ENCODE results near the gene SPC24. TPM values are rescaled to one million over a fixed set of nuclear protein-coding genes. Genes with fewer than 3 reads are reported as not detected.

Gene SPC24, protein sequence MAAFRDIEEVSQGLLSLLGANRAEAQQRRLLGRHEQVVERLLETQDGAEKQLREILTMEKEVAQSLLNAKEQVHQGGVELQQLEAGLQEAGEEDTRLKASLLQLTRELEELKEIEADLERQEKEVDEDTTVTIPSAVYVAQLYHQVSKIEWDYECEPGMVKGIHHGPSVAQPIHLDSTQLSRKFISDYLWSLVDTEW
- 61.3 and 70.3 TPM in 2 replicates for total RNA-seq (2014; rRNA removed; shearing (Covaris generic))

DNA sequence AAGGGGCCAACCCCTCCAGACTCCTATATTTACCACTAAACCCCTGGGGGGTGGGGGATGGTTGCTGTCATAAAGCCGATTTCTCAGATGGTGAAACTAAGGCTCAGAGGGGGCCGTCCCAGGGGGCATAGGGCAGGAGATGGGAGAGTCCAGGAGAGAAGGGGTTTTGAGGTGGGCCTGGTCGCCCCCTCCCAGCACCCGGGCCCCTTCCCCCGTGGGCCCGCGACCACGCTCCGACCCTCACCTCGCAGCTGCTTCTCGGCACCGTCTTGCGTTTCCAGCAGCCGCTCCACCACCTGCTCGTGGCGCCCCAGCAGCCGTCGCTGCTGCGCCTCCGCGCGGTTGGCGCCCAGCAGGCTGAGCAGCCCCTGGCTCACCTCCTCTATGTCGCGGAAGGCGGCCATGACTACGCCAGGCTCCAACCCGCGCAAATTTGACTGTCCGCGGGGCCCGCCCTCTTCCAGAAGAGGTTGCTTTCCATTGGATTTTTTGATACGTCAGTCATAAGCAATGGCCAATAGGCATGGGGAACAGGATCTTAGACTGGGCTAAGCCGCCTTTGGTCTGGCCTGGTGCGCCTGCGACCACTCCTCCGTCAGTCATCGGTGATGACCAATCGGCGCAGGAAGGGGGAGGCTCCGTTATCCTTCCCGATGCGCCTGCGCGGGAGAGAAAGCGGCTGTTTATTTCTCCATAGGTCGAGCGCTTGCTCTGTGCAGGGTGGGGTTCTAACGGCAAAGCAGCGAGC lies at the start of gene SPC24:
Gene SPC24, minus strand, starts transcription at position 410 of the 748 bp plus-strand sequence. Its CDS starts 6 bp downstream, at position 404.
- DNase-seq, result peak; percentile 98
- Histone ChIP-seq H3K9me3 (replicated peaks) (no peaks in the 10 kb centered on the region), H3K4me3 (peak within 1 kb of the TSS; percentile 90), H3K4me1 (no peaks in the 10 kb centered on the region), H3K36me3 (peaks cover 17% of the 10 kb centered on the region), H3K27ac (peak within 1 kb of the TSS; percentile 79), H3K27me3 (no peaks in the 10 kb centered on the region)

DNA sequence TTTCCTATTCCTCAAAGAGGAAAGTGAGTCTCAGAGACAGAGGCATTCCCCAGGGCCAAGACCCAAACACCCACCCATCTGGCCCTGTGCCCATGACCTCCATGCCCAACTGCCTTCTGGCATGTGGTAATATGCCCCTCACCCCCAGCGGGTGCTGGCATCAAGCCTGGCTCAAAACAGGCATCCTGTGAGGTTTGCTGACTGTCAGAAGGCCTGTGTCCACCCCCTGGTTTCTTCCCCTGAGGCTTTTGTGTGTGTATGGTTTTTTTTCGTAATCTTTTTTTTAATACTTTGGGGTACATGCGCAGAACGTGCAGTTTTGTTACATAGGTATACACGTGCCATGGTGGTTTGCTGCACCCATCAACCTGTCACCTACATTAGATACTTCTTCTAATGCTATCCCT lies 49.4 kb upstream of the SPC24 start:
- Histone ChIP-seq H3K27me3 (no peaks in the 10 kb centered on the region), H3K9me3 (replicated peaks) (no peaks in the 10 kb centered on the region), H3K36me3 (no peaks in the 10 kb centered on the region; the same call in 1 of the 2 replicates), H3K4me3 (no peak overlapping the region), H3K27ac (no peak overlapping the region), H3K4me1 (peaks cover 9% of the 10 kb centered on the region)
- DNase-seq, result no peak

DNA sequence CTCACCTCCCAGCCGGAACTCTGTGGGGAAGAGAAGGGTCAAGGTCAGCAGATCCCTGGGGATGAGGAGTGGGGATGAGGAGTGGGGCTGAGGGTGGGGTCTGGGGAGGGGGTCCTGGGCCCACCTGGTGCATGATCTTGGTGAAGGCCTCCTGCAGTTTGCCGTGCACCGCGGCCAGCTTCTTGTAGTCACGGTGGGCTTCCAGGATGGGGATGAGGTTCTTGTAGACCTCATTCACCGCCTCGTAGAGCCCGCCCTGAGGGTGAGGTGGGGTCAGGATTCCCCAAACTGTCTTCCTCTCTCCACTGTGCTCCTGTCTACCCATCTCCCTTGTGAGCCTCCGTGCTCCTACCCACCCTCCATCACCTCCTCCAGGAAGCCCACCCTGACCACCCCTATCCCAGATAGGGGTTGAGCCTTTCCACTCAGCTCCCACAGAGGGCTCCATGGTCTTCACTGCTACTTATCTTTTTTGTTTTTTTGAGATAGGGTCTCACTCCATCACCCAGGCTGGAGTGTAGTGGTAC lies 48.6 kb upstream of the SPC24 start:
- H3K4me3 ChIP-seq, result no peak overlapping the region
- no peaks in the 10 kb centered on the region for H3K27me3 ChIP-seq
- no peaks in the 10 kb centered on the region for H3K9me3 ChIP-seq (replicated peaks)
- no peak for DNase-seq
- no peak overlapping the region for H3K27ac ChIP-seq
- H3K4me1 ChIP-seq, result peaks cover 9% of the 10 kb centered on the region
- H3K36me3 ChIP-seq, result no peaks in the 10 kb centered on the region; the same call in 1 of the 2 replicates

DNA sequence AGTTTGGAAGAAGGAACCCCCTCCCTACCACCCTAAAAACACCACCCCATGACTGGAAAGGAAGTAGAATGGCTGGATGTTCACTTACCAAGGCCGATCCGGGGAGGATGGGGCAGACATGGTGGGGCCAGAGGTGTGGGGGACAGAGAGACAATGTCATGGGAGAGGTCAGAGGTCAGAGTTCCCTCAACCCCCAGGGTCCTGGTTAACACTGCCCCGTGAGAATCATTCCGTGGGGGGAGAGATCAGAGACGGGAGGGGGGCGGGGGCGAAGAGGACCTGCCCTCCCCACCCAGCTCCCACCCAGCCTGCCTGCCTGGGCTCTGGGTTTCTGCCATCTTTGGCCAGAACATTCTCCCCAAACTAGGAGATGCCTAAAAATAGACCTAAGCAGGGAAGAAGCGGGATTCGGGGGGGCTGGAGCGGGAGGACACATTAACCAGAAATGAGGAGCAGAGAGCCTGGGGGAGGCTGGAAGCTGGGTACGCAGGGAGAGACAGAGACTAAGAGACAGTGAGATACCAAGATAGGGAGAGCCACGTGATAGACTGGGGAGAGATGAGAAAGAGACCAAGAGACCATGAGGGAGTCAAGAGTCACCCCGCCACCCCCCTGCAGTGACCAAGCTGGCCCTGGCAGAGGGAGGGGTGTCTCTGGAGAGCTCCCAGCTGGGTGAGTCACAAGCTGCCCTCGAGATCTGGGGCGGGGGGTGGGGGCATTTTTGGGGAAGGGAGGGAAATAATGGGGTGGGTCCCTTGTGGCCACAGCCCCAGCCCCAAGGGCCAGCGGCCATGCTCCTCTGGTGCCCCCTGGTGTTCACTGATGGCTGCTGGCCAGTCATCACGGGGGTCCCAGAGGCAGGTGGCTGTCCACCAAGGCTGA lies 47.9 kb upstream of the SPC24 start:
- Histone ChIP-seq H3K27me3 (no peaks in the 10 kb centered on the region), H3K4me1 (peaks cover 9% of the 10 kb centered on the region), H3K9me3 (replicated peaks) (no peaks in the 10 kb centered on the region), H3K36me3 (no peaks in the 10 kb centered on the region; the same call in 1 of the 2 replicates), H3K27ac (peak overlapping the region; percentile 74), H3K4me3 (no peak overlapping the region)
- peak; percentile 79 to 85 for DNase-seq

DNA sequence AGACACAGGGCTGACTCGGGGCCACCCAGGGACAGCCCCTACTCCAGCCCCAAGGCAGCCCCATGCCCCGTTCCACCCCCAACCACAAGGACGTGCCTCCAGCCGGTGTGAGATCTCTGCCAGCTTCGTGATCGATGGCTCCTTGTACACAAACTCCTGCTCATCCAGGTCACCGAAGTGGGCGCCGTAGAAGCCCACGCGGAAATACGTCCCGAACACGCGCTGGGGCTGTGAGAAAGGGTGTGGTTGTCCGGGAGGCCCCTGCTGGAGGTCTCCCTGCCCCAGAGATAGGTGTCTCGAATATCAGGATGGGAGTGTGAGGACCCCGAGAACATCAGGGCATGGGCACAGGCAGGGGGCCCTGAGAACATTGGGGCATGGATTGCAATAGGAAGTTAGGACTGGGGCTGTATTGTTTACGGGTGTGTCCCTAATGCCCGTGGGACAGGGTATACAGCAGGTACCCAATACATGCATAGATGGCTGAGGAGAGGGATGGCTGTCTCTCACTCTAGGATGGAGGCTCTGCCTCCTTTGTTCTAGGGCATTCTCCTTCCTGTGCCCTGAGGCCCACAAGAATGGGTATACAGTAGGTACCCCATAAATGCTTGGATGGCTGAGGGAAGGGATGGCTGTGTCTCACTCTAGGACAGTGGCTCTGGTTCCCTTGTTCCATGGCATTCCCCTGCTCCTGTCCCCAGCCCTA lies 47.1 kb upstream of the SPC24 start:
- Histone ChIP-seq H3K27ac (no peak overlapping the region), H3K4me3 (no peak overlapping the region), H3K27me3 (no peaks in the 10 kb centered on the region), H3K4me1 (peaks cover 9% of the 10 kb centered on the region), H3K9me3 (replicated peaks) (no peaks in the 10 kb centered on the region), H3K36me3 (no peaks in the 10 kb centered on the region; the same call in 1 of the 2 replicates)
- DNase-seq, result no peak

DNA sequence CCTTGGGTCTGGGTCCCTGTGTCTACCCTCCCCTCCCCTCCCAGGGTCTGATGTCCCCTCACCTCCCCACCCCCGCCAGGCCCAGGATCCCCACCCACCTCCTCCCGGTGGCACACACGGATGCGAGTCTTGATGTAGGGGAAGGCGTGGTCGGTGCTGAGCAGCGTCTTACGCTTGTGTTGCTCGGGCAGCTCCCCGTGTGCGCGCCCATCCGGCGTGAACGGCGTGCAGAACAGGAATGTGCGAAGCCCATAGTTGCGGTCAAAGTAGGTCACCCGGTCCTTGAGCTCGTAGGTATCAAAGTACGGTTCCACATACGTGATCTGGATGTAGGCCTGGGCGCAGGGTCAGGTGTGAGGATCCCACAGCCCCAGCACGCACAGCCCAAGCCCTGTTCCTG lies 46.2 kb upstream of the SPC24 start:
- H3K4me3 ChIP-seq, result no peak overlapping the region
- no peak for DNase-seq
- peaks cover 9% of the 10 kb centered on the region for H3K4me1 ChIP-seq
- no peaks in the 10 kb centered on the region for H3K27me3 ChIP-seq
- no peaks in the 10 kb centered on the region for H3K9me3 ChIP-seq (replicated peaks)
- no peak overlapping the region for H3K27ac ChIP-seq
- H3K36me3 ChIP-seq, result no peaks in the 10 kb centered on the region; the same call in 1 of the 2 replicates

DNA sequence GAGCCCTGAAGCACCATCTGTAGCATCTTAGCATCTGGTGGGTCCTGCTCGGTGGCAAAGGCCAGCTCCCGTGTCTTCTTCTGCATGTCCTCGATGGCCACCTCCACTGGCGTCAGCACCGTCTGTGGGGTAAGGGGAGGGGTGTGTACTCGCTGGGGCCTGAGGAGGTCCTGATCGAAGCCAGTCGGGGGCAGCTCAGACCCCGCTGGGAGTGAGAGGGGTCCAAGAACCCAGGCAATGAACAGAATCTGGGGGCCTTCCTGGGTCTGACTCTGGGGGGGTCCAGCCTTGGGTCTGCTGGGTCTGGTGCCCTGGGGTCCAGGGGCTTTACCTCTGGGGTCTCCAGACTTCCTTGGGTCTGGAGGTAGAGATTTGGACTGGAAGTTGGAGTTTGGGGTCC lies 45.3 kb upstream of the SPC24 start:
- Histone ChIP-seq H3K4me1 (peaks cover 9% of the 10 kb centered on the region), H3K36me3 (no peaks in the 10 kb centered on the region; the same call in 1 of the 2 replicates), H3K27me3 (no peaks in the 10 kb centered on the region), H3K4me3 (no peak overlapping the region), H3K9me3 (replicated peaks) (no peaks in the 10 kb centered on the region), H3K27ac (no peak overlapping the region)
- DNase-seq, result no peak

DNA sequence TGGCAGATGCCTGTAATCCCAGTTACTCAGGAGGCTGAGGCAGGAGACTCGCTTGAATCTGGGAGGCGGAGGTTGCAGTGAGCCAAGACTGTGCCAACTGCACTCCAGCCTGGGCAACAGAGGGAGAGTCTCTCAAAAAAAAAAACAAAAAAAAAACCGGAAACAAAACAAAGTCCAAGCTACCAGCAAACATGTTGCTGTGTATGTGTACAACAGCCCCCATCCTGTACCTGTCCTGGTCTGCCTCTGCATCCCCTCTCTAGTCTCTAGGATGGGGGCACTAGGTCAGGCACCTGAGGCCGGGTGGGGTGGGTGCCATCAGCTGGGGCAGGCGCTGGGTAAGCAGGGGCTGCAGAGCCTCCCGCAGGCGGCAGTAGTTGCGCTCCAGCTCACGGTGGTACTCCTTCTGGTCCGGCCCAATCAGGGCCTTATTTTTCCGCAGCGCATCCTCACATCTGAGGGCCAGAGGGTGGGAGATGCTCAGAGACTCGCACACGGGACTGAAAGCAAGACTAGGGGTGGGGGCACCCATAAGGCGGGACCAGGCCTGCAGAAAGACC lies 44.5 kb upstream of the SPC24 start:
- Histone ChIP-seq H3K9me3 (replicated peaks) (no peaks in the 10 kb centered on the region), H3K27ac (no peak overlapping the region), H3K4me3 (no peak overlapping the region), H3K27me3 (no peaks in the 10 kb centered on the region), H3K4me1 (peaks cover 15% of the 10 kb centered on the region), H3K36me3 (no peaks in the 10 kb centered on the region; the same call in 1 of the 2 replicates)
- DNase-seq, result no peak

DNA sequence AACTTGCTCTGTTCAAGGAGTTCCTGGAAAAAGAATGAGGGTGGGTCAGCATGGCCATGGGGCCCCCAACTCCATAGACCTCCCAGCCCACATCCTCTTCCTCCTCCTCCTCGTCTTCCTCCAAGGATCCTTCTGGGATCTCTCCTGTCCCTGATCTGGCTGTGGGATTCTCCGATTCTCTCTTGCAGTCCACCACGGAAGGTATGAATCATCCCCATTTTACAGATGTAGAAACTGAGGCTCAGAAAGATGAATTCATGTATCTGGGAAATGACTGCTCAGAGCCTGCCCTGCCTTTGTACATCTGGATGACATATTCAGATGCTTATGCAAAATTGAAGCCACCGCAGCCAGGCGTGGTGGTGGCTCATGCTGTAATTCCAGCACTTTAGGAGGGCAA lies 43.9 kb upstream of the SPC24 start:
- H3K9me3 ChIP-seq (replicated peaks), result no peaks in the 10 kb centered on the region
- H3K27ac ChIP-seq, result no peak overlapping the region
- no peak overlapping the region for H3K4me3 ChIP-seq
- H3K27me3 ChIP-seq, result no peaks in the 10 kb centered on the region
- no peak for DNase-seq
- peaks cover 19% of the 10 kb centered on the region for H3K4me1 ChIP-seq
- no peaks in the 10 kb centered on the region; the same call in 1 of the 2 replicates for H3K36me3 ChIP-seq

DNA sequence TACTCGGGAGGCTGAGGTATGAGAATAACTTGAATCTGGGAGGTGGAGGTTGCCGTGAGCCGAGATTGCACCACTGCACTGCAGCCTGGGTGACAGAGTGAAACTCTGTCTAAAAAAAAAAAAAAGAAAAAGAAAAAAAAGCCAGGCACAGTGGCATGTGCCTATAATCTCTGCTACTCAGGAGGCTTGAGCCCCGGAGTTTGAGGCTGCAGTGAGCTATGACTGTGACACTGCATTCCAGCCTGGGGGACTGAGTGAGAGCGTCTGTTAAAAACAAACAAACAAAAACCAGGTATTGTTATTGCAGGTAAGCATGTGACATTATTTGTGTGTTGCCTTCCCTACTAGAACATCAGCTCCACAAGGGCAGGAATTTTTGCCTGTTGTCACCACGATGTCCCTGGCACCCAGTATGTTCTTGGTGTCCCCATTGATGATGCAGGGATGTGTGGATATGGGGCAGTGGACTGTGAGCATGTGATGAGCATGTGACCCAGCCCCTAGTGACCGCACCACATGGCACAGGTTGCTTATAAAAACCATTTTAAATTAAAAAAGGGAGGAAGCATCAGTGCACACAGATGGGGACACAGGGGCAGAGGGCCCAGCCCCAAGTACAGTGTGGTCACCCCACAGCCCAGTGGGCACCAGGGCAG lies 43.3 kb upstream of the SPC24 start:
- H3K4me1 ChIP-seq, result peaks cover 19% of the 10 kb centered on the region
- H3K27me3 ChIP-seq, result no peaks in the 10 kb centered on the region
- peaks cover 5% of the 10 kb centered on the region for H3K36me3 ChIP-seq
- H3K27ac ChIP-seq, result no peak overlapping the region
- no peak overlapping the region for H3K4me3 ChIP-seq
- no peaks in the 10 kb centered on the region for H3K9me3 ChIP-seq (replicated peaks)
- no peak for DNase-seq

DNA sequence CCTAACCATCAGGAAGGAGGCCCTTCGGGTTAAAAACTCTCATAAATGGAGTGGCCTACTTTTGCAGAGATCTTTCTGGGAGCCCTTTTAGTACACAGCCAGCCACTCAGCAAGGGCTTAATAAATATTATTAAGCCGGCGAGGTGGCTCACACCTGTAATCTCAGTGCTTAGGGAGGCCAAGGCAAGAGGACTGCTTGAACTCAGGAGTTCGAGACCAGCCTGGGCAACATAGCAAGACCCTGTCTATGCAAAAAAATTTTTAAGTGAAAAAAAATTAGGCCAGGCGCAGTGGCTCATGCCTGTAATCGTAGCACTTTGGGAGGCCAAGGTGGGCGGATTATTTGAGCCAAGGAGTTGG lies 42.6 kb upstream of the SPC24 start:
- Histone ChIP-seq H3K4me3 (peak overlapping the region; percentile 90), H3K9me3 (replicated peaks) (no peaks in the 10 kb centered on the region), H3K36me3 (peaks cover 12% of the 10 kb centered on the region), H3K27ac (peak overlapping the region; percentile 90; the same call in 1 of the 2 replicates), H3K27me3 (no peaks in the 10 kb centered on the region), H3K4me1 (peaks cover 14% of the 10 kb centered on the region)
- DNase-seq, result no peak

DNA sequence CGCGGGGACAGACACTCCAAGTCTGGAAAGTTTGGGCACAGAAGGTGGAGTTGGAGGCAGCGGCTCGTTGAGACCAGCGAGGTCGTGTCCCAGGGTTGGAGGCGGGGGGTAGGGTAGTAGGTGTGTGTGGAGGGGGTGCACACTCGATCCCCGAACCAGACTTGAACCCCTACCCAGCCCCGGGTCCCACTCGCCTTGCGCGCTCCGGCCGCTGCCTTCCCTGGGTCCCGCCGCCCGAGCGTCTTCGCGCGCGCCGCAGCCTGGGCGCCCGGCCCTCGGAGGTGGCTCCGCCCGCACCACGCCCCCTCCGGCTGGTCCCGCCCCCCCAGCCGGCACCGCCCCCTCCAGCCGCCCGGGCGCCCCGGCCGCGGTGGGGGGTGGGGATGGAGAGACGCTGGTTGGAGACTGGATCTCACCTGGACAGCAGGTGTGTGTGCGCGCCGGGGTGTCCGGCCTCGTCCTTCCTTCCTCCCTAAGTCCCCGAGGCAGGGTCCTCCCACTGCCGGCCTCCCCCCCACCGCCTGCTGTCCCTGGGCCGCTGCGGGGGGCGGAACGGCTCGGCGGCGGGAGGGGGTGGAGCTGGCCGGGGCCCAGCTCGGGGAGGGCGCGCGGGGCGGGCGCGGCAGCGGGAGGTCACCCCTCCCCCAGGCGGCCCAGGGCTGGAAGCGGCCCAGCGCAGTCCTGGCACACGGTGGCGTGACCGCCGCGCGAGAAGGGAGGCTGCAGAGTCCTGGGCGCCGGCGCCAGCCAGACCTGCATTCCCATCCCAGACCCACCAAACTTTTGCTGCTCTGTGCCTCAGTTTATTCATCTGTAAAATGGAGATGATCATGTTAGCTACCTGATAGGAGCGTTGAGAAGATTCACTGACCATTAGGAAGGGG lies 42.0 kb upstream of the SPC24 start, which contains the start of gene KANK2:
Gene KANK2, minus strand, starts transcription at position 255 of the 884 bp plus-strand sequence. CDS start 3,034 bp downstream, outside the sequence.
- peak within 1 kb of the TSS; percentile 90 for H3K4me3 ChIP-seq
- H3K27me3 ChIP-seq, result no peaks in the 10 kb centered on the region
- H3K36me3 ChIP-seq, result peaks cover 17% of the 10 kb centered on the region
- peaks cover 15% of the 10 kb centered on the region for H3K4me1 ChIP-seq
- H3K9me3 ChIP-seq (replicated peaks), result no peaks in the 10 kb centered on the region
- DNase-seq, result peak; percentile 80 to 82
- H3K27ac ChIP-seq, result peak within 1 kb of the TSS; percentile 90
